Neuronal stem cell (in vitro differentiated cells): ENCODE results near the gene SLC41A3.
A peak's percentile ranks its signal among the peaks of the same experiment; 100 is the strongest.

Source experiments
- DNase-seq: peaks from one replicate; pipeline ENCODE4 v3.0.0-alpha.2; 2013; ENCODE audit warnings: low spot score
- H2AFZ ChIP-seq: one replicate; pipeline ENCODE4 v1.6.1; 2013; ENCODE audit warnings: mild to moderate bottlenecking, low read length, inconsistent platforms
- H2AK5ac ChIP-seq: 2 replicates; pipeline ENCODE4 v1.6.1; 2013; ENCODE audit warnings: low read depth, mild to moderate bottlenecking, inconsistent platforms, low read length, moderate library complexity, mixed read lengths
- H2BK120ac ChIP-seq: 2 replicates; pipeline ENCODE4 v1.6.1; 2013; ENCODE audit warnings: low read depth, mild to moderate bottlenecking, inconsistent platforms, low read length, moderate library complexity, mixed read lengths
- H2BK12ac ChIP-seq: one replicate; pipeline ENCODE4 v1.6.1; 2013; ENCODE audit warnings: low read length, inconsistent platforms
- H2BK15ac ChIP-seq: 2 replicates; pipeline ENCODE4 v1.6.1; 2013; ENCODE audit warnings: mild to moderate bottlenecking, low read length, inconsistent platforms, mixed read lengths
- H2BK5ac ChIP-seq: one replicate; pipeline ENCODE4 v1.6.1; 2013; ENCODE audit warnings: inconsistent platforms, mild to moderate bottlenecking, low read length, moderate library complexity
- H3K14ac ChIP-seq: one replicate; pipeline ENCODE4 v1.6.1; 2013; ENCODE audit warnings: low read length, inconsistent platforms
- H3K18ac ChIP-seq: 2 replicates; pipeline ENCODE4 v1.6.1; 2013; ENCODE audit warnings: low read length, inconsistent platforms
- H3K23ac ChIP-seq: 2 replicates; pipeline ENCODE4 v1.6.1; 2013; ENCODE audit warnings: low read depth, mild to moderate bottlenecking, mixed read lengths, low read length, inconsistent platforms; ENCODE audit not compliant: poor library complexity
- H3K27ac ChIP-seq: replicated peaks from 3 replicates; pipeline ENCODE4 v1.5.1; 2013; ENCODE audit warnings: low read length, inconsistent platforms
- H3K27me3 ChIP-seq, 3 experiments: 2 replicates each; pipeline ENCODE4 v1.6.1; 2013; ENCODE audit warnings: low read length in 3 of 3, mild to moderate bottlenecking in 2 of 3, inconsistent platforms in 1 of 3, low read depth in 1 of 3, mixed read lengths in 1 of 3, moderate library complexity in 1 of 3; ENCODE audit not compliant: control insufficient read depth in 3 of 3, insufficient read depth in 3 of 3
- H3K36me3 ChIP-seq, 2 donors: replicated peaks in 1 of 2; 2 replicates each; pipeline ENCODE4 v1.6.1; 2013; ENCODE audit warnings: low read length in 2 of 2; ENCODE audit not compliant: control insufficient read depth in 2 of 2, insufficient read depth in 2 of 2
- H3K4ac ChIP-seq: 2 replicates; pipeline ENCODE4 v1.6.1; 2013; ENCODE audit warnings: inconsistent platforms, mild to moderate bottlenecking, low read length, moderate library complexity
- H3K4me1 ChIP-seq, 2 donors: 1 replicate in 1 of 2; 2 replicates in 1 of 2; pipeline ENCODE4 v1.6.1; 2013; ENCODE audit warnings: low read length in 2 of 2, low read depth in 1 of 2; ENCODE audit not compliant: control insufficient read depth in 2 of 2, insufficient read depth in 1 of 2
- H3K4me2 ChIP-seq: one replicate; pipeline ENCODE4 v1.6.1; 2013; ENCODE audit warnings: mild to moderate bottlenecking, low read length, inconsistent platforms; ENCODE audit not compliant: insufficient read depth, poor library complexity, severe bottlenecking
- H3K4me3 ChIP-seq, 2 donors: 2 replicates each; pipeline ENCODE4 v1.5.1; 2013; ENCODE audit warnings: low read length in 2 of 2, mild to moderate bottlenecking in 2 of 2, inconsistent platforms in 1 of 2, moderate library complexity in 1 of 2
- H3K79me1 ChIP-seq: one replicate; pipeline ENCODE4 v1.6.1; 2013; ENCODE audit warnings: low read depth, mild to moderate bottlenecking, inconsistent platforms, low read length, moderate library complexity
- H3K9ac ChIP-seq: one replicate; pipeline ENCODE4 v1.6.1; 2013; ENCODE audit warnings: mild to moderate bottlenecking, low read depth, low read length, inconsistent platforms; ENCODE audit not compliant: poor library complexity
- H3K9me3 ChIP-seq, 2 donors: replicated peaks in 1 of 2; 2 replicates each; pipeline versions ENCODE3 to v1.6.1; 2013; ENCODE audit warnings: low read length in 2 of 2, mild to moderate bottlenecking in 2 of 2, inconsistent platforms in 1 of 2, low read depth in 1 of 2, mixed read lengths in 1 of 2, moderate library complexity in 1 of 2; ENCODE audit not compliant: control insufficient read depth in 2 of 2, insufficient read depth in 1 of 2
- H4K8ac ChIP-seq: one replicate; pipeline ENCODE4 v1.6.1; 2013; ENCODE audit warnings: low read depth, mild to moderate bottlenecking, inconsistent platforms, low read length, moderate library complexity
- H4K91ac ChIP-seq: one replicate; pipeline ENCODE4 v1.6.1; 2013; ENCODE audit warnings: low read length, low read depth, mild to moderate bottlenecking, inconsistent platforms; ENCODE audit not compliant: poor library complexity
- WGBS, 2 donors: extraction: QIAGEN DNeasy Blood & Tissue Kit; methylation state at CpG; one replicate each; pipeline ENCODE4 v1.1.7; 2013; ENCODE audit warnings: missing lambda C conversion rate in 2 of 2, mixed read lengths in 1 of 2; ENCODE audit not compliant: insufficient read length in 2 of 2, insufficient replicate concordance in 1 of 2; ENCODE audit errors: extremely low coverage in 2 of 2; 5-methylcytosine and 5-hydroxymethylcytosine counted together

Gene SLC41A3

GRCh38 chr3:126124896-126125295 is 41.0 kb upstream of the SLC41A3 start:
- no peak overlapping the region for H4K8ac ChIP-seq
- no peak overlapping the region for H3K14ac ChIP-seq
- no peak overlapping the region for H3K4me3 ChIP-seq
- no peak overlapping the region for H3K23ac ChIP-seq
- no peaks in the 10 kb centered on the region for H3K79me1 ChIP-seq
- H2AK5ac ChIP-seq: no peak overlapping the region
- H3K36me3 ChIP-seq: no peaks in the 10 kb centered on the region
- H2BK5ac ChIP-seq: no peak overlapping the region
- peaks cover 0 to 21% of the 10 kb centered on the region in 2 donors for H3K4me1 ChIP-seq
- H2AFZ ChIP-seq: no peak overlapping the region
- no peak overlapping the region for H3K27ac ChIP-seq
- WGBS, 2 donors: no CpG with 5 or more reads among the region's 9 CpGs
- no peak overlapping the region for H2BK120ac ChIP-seq
- no peak overlapping the region for H2BK12ac ChIP-seq
- no peaks in the 10 kb centered on the region for H3K9me3 ChIP-seq
- peaks cover 0 to 46% (median 0%) of the 10 kb centered on the region in 3 experiments for H3K27me3 ChIP-seq
- no peak overlapping the region for H3K4me2 ChIP-seq
- H4K91ac ChIP-seq: no peak overlapping the region
- H3K18ac ChIP-seq: no peak overlapping the region
- H3K4ac ChIP-seq: no peak overlapping the region
- no peak for DNase-seq
- H3K9ac ChIP-seq: no peak overlapping the region
- H2BK15ac ChIP-seq: no peak overlapping the region

DNA sequence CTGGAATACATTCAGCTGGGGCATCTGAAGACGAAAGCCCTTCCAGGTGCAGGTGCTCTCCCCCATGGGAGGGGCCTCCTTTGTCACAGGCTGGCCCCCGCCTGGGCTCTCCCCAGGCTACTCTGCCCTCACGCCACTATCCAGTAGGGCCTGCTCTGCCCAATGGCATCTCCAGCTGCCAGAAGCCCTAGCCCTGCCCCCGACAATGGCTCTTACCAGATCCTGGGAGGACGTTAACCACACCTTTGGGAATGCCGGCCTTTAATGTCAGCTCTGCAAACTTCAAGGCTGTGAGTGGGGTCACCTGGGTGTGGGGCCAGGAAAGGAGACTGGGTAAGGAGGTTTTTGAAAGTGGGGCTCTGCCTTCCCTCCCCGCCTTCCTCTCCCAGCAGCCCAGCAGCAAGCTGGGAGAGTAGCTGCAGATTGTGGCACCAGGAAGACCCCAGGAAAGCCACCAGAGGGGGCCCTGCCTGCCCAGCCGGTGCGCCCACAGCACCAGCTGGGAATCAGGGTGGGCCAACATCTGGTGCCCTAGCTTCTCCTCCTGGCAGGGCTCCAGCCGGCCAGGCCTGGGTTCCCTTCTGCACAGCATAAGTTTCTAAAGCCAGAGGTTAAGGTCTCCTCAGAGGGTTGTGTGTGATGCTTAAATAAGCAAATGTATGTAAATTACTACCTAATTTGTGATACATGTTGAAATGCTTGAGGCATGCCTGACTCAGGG is 40.4 kb upstream of the SLC41A3 start:
- no CpG with 5 or more reads among the region's 10 CpGs for WGBS, 2 donors
- Histone ChIP-seq H3K4ac (no peak overlapping the region), H3K4me1 (peaks cover 0 to 21% of the 10 kb centered on the region in 2 donors), H2BK5ac (no peak overlapping the region), H3K36me3 (no peaks in the 10 kb centered on the region), H2BK12ac (no peak overlapping the region), H3K23ac (no peak overlapping the region), H3K18ac (peak overlapping the region; percentile 35), H3K9me3 (no peaks in the 10 kb centered on the region), H3K14ac (no peak overlapping the region), H4K8ac (no peak overlapping the region), H3K27ac (no peak overlapping the region), H3K4me3 (no peak overlapping the region), H2AK5ac (no peak overlapping the region), H3K4me2 (no peak overlapping the region), H2BK15ac (no peak overlapping the region), H3K9ac (no peak overlapping the region), H3K27me3 (peaks cover 0 to 45% (median 0%) of the 10 kb centered on the region in 3 experiments), H3K79me1 (no peaks in the 10 kb centered on the region), H2BK120ac (no peak overlapping the region), H2AFZ (no peak overlapping the region), H4K91ac (no peak overlapping the region)
- DNase-seq: no peak

GRCh38 chr3:126121632-126122031 is 37.7 kb upstream of the SLC41A3 start:
- H2BK120ac ChIP-seq: no peak overlapping the region
- no peak overlapping the region for H2BK5ac ChIP-seq
- peaks cover 0 to 9% of the 10 kb centered on the region in 2 donors for H3K4me1 ChIP-seq
- H2BK12ac ChIP-seq: no peak overlapping the region
- no peak overlapping the region for H3K27ac ChIP-seq
- H3K14ac ChIP-seq: no peak overlapping the region
- H3K27me3 ChIP-seq: peaks cover 0 to 37% (median 0%) of the 10 kb centered on the region in 3 experiments
- no peak overlapping the region for H3K9ac ChIP-seq
- H4K91ac ChIP-seq: peak overlapping the region; percentile 15
- no peak overlapping the region for H2AK5ac ChIP-seq
- H3K18ac ChIP-seq: no peak overlapping the region
- no peak overlapping the region for H3K23ac ChIP-seq
- H2BK15ac ChIP-seq: no peak overlapping the region
- no peak for DNase-seq
- H3K36me3 ChIP-seq: no peaks in the 10 kb centered on the region
- no peaks in the 10 kb centered on the region for H3K79me1 ChIP-seq
- no CpG with 5 or more reads among the region's 4 CpGs for WGBS, 2 donors
- H3K4me3 ChIP-seq: no peak overlapping the region
- no peaks in the 10 kb centered on the region for H3K9me3 ChIP-seq
- H4K8ac ChIP-seq: no peak overlapping the region
- H3K4me2 ChIP-seq: no peak overlapping the region
- no peak overlapping the region for H3K4ac ChIP-seq
- no peak overlapping the region for H2AFZ ChIP-seq

DNA sequence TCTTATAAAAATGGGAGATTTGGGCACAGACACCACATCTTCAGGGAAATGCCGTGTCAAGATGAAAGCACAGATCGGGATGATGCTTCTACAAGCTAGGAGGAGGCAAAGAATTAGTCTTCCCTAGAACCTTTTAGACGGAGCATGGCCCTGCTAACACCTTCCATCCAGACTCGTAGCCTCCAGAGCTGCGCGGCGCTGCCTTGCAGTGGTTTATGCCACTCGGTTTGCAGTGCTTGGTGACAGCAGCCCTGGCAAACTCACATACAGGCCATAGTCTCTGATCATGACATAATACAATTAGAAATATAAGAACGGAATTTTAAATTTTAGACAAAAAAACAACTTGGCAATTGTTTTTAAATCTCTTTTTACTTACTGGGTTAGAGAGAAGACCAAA is 37.1 kb upstream of the SLC41A3 start:
- Histone ChIP-seq H3K9ac (no peak overlapping the region), H3K18ac (no peak overlapping the region), H3K36me3 (no peaks in the 10 kb centered on the region), H3K27ac (no peak overlapping the region), H2BK5ac (no peak overlapping the region), H2BK120ac (no peak overlapping the region), H3K4me2 (no peak overlapping the region), H3K4me3 (no peak overlapping the region), H3K4ac (no peak overlapping the region), H3K9me3 (no peaks in the 10 kb centered on the region), H2AK5ac (no peak overlapping the region), H2BK15ac (no peak overlapping the region), H2BK12ac (no peak overlapping the region), H3K4me1 (peaks cover 0 to 4% of the 10 kb centered on the region in 2 donors), H4K91ac (no peak overlapping the region), H3K14ac (no peak overlapping the region), H3K27me3 (peaks cover 0 to 34% (median 0%) of the 10 kb centered on the region in 3 experiments), H3K23ac (no peak overlapping the region), H3K79me1 (no peaks in the 10 kb centered on the region), H4K8ac (no peak overlapping the region), H2AFZ (no peak overlapping the region)
- DNase-seq: no peak
- no CpG with 5 or more reads among the region's 9 CpGs for WGBS, 2 donors
